H1 (cell line): ENCODE data around the gene KDM2A. TPM values are rescaled to one million over a fixed set of nuclear protein-coding genes. Genes with fewer than 3 reads are reported as not detected.

ENCODE experiments used
- ZNF274 ChIP-seq: IDR thresholded peaks from 2 replicates; pipeline ENCODE4 v1.7.0; 2012; ENCODE audit warnings: low read length, borderline replicate concordance; ENCODE audit errors: extremely low read depth
- polyA plus RNA-seq, 7 experiments: library from polyadenylated mRNA; depleted of rRNA in 3 of 7; stranded (reverse) in 5 of 7; unstranded in 2 of 7; fragments of >200 nt in 5 of 7; fragments of 200-250 nt in 2 of 7; gene quantifications; 1 replicate in 5 of 7; 2 replicates in 1 of 7; 4 replicates in 1 of 7; pipeline versions ENCODE4 v1.2.1 to v1.2.3, GENCODE V29; 2011 to 2013; ENCODE audit warnings: missing spikeins in 2 of 7, mixed read lengths in 2 of 7
- total RNA-seq: library from RNA; stranded (reverse); fragmentation: NEBNext Ultra II Directional; extraction: Animal tissue kit (Norgen Biotek cat#: 25700); gene quantifications from 2 replicates; pipeline ENCODE4 v1.2.1, GENCODE V29; 2021

The KDM2A gene
- total and polyA plus RNA-seq, 2 of the 8 experiments (the other 6 are each of a cell fraction or from before 2014, with no cell fraction given): 55.4 to 66.2 TPM

DNA sequence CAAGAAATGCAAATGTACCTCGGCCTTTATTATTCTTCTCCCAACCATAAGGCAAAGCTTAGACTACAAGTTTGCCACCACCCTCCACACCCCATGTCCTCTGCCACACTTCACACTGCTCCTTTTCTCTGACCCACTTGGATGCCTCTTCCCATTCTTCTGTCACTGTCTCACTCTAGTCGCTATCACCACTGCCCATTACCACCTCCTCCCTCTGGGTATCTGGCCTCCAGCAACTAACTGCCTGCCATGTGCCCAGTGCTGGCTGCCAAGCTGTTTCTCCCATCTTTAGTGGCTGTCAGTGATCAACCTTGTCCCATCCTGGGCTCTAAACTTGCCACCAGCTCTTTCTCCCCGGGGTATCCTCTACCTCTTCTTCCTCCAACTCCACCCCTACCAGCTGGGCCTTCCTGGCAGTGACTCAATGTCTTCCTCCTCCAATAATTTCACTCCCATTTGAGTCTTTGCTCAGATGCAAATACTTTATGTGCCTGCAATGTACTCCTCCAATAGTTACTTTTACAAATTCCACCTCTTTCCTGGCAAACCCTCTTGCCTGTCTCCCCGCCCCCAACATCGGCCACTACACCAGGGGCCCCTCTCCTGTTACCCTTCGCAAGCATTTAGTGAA is 20.1 kb upstream of the KDM2A start (continued):
- no peak for TF ChIP-seq ZNF274
